HepG2 (cell line): Measurements from ENCODE around the gene HLCS. TPM values are rescaled to one million over a fixed set of nuclear protein-coding genes. Genes with fewer than 3 reads are reported as not detected.

Experiments
- ATAC-seq: fragments of 200-7000 bp; cut with Tn5 transposase; 3 replicates; pipeline ENCODE4 v1.9.1; 2020; ENCODE audit warnings: mild to moderate bottlenecking, moderate library complexity
- BruUV-seq: library from RNA; stranded (reverse); fragments of 400-500 nt; replicated peaks from 2 replicates; lab custom pipeline; 2021; lab: Mats Ljungman, UMichigan
- CTCF ChIA-PET: fragments of 300-600 bp; formaldehyde crosslinking; extraction: SDS; loops from one replicate; lab custom pipeline; 2021; ENCODE audit warnings: low total read pairs, inconsistent platforms, low intra/inter-chr PET ratio; lab: Yijun Ruan, JAX
- POLR2A ChIA-PET: fragments of 350-600 bp; sonication (Branson Sonifier 250); formaldehyde crosslinking; loops from one replicate; lab custom pipeline; 2020; ENCODE audit warnings: antibody characterized with exemption, inconsistent platforms; lab: Yijun Ruan, JAX
- DNase-seq: peaks from one replicate; pipeline ENCODE4 v3.0.0-alpha.2; 2015; ENCODE audit warnings: low spot score
- FAIRE-seq: peaks from 3 replicates; lab custom pipeline; 2011; peaks lifted over from hg19 to GRCh38; lab: Jason Lieb, UNC
- H2AFZ ChIP-seq: one replicate; pipeline ENCODE4 v1.6.1; 2011; ENCODE audit warnings: low read length, inconsistent platforms
- H3K27ac ChIP-seq: fragments of 300-600 bp; 3 replicates; pipeline ENCODE4 v1.8.0; 2011; ENCODE audit warnings: mixed run types, mild to moderate bottlenecking, mixed read lengths, low read length, inconsistent platforms; ENCODE audit not compliant: insufficient read depth; ENCODE audit errors: extremely low read length
- H3K27me3 ChIP-seq, 2 experiments: fragments of 200-600 bp in 1 of 2; 2 replicates in 1 of 2; 3 replicates in 1 of 2; pipeline versions ENCODE4 v1.6.0 to v1.8.0; 2011; ENCODE audit warnings: low read length in 2 of 2, mild to moderate bottlenecking in 2 of 2, moderate library complexity in 2 of 2, inconsistent platforms in 1 of 2; ENCODE audit not compliant: insufficient read depth in 2 of 2, control insufficient read depth in 1 of 2
- H3K36me3 ChIP-seq, 2 experiments: fragments of 200-600 bp in 1 of 2; replicated peaks in 1 of 2; 2 replicates in 1 of 2; 3 replicates in 1 of 2; pipeline versions ENCODE4 v1.5.1 to v1.8.0; 2011; ENCODE audit warnings: low read length in 2 of 2, inconsistent platforms in 1 of 2; ENCODE audit not compliant: insufficient read depth in 2 of 2, control insufficient read depth in 1 of 2
- H3K4me1 ChIP-seq: 2 replicates; pipeline ENCODE4 v1.5.1; 2012; ENCODE audit warnings: low read length, inconsistent platforms; ENCODE audit not compliant: insufficient read depth
- H3K4me2 ChIP-seq: 2 replicates; pipeline ENCODE4 v1.6.0; 2011; ENCODE audit warnings: low read depth, low read length, inconsistent platforms
- H3K4me3 ChIP-seq, 3 experiments: fragments of 200-600 bp in 1 of 3; sonication (generic), shearing (Covaris generic) in 1 of 3; replicated peaks in 1 of 3; 2 replicates each; pipeline ENCODE4 v1.5.1; 2011 to 2016; ENCODE audit warnings: low read length in 3 of 3, inconsistent platforms in 2 of 3, low read depth in 2 of 3, mild to moderate bottlenecking in 2 of 3, control low read depth in 1 of 3, mixed read lengths in 1 of 3; ENCODE audit not compliant: insufficient read depth in 1 of 3
- H3K79me2 ChIP-seq: one replicate; pipeline ENCODE4 v1.6.1; 2011; ENCODE audit warnings: low read length, inconsistent platforms; ENCODE audit not compliant: insufficient read depth
- H3K9ac ChIP-seq: 2 replicates; pipeline ENCODE4 v1.6.0; 2011; ENCODE audit warnings: mild to moderate bottlenecking, low read depth, low read length, inconsistent platforms; ENCODE audit not compliant: insufficient read depth
- H3K9me3 ChIP-seq: 2 replicates; pipeline ENCODE4 v1.5.1; 2012; ENCODE audit warnings: mild to moderate bottlenecking, low read length
- H4K20me1 ChIP-seq: 2 replicates; pipeline ENCODE4 v1.6.0; 2011; ENCODE audit warnings: inconsistent platforms, mild to moderate bottlenecking, low read length, moderate library complexity; ENCODE audit not compliant: insufficient read depth
- AGO1 ChIP-seq: fragments of 200-400 bp; formaldehyde crosslinking; IDR thresholded peaks from 2 replicates; pipeline ENCODE4 v1.6.1; 2017; ENCODE audit warnings: mild to moderate bottlenecking, low read depth, low read length, moderate library complexity; ENCODE audit not compliant: poor library complexity, severe bottlenecking
- AGO2 ChIP-seq: fragments of 200-400 bp; formaldehyde crosslinking; optimal IDR thresholded peaks from 2 replicates; pipeline ENCODE3; 2017; ENCODE audit warnings: mild to moderate bottlenecking, low read depth, low read length, moderate library complexity
- CEBPB ChIP-seq: IDR thresholded peaks from 2 replicates; pipeline ENCODE4 v1.6.1; 2011; ENCODE audit warnings: low read depth, low read length, improper control_type of control experiment, borderline replicate concordance
- CEBPG ChIP-seq: IDR thresholded peaks from 2 replicates; pipeline ENCODE4 v1.6.1; 2016
- GABPA ChIP-seq, 2 experiments: IDR thresholded peaks; 2 replicates each; pipeline ENCODE4 v1.6.1; 2011 to 2016; ENCODE audit warnings: low read depth in 2 of 2, low read length in 1 of 2, missing biosample characterization in 1 of 2, missing genetic modification characterization in 1 of 2
- MAFK ChIP-seq, 2 experiments: IDR thresholded peaks in 1 of 2; conservative IDR thresholded peaks in 1 of 2; 2 replicates each; pipeline ENCODE4 v1.6.1; 2011; ENCODE audit warnings: improper control_type of control experiment in 2 of 2, low read length in 2 of 2
- MIER3 ChIP-seq: IDR thresholded peaks from 2 replicates; pipeline ENCODE4 v1.6.1; 2016; ENCODE audit warnings: missing compliant biosample characterization, borderline replicate concordance
- NR2F6 ChIP-seq, 2 experiments: IDR thresholded peaks; 2 replicates each; pipeline ENCODE4 v1.6.1; 2016; ENCODE audit warnings: antibody characterized with exemption in 1 of 2, mild to moderate bottlenecking in 1 of 2
- RAD21 ChIP-seq: fragments of 450-650 bp; formaldehyde crosslinking; IDR thresholded peaks from 2 replicates; pipeline ENCODE4 v1.5.0; 2020; ENCODE audit warnings: mild to moderate bottlenecking
- RFXAP ChIP-seq: sonication (generic); formaldehyde crosslinking; IDR thresholded peaks from 2 replicates; pipeline ENCODE4 v1.4.0; 2020; ENCODE audit warnings: missing genetic modification reagents, borderline replicate concordance
- SMC3 ChIP-seq: IDR thresholded peaks from 2 replicates; pipeline ENCODE4 v1.6.1; 2011; ENCODE audit warnings: low read length, improper control_type of control experiment
- SNRNP70 ChIP-seq: fragments of 200-400 bp; formaldehyde crosslinking; IDR thresholded peaks from 2 replicates; pipeline ENCODE4 v1.6.1; 2017; ENCODE audit warnings: mild to moderate bottlenecking, low read depth, low read length, moderate library complexity
- STAG1 ChIP-seq: sonication (generic); formaldehyde crosslinking; IDR thresholded peaks from 2 replicates; pipeline ENCODE4 v1.4.0; 2020; ENCODE audit warnings: missing genetic modification reagents
- ZNF12 ChIP-seq: sonication (generic); formaldehyde crosslinking; IDR thresholded peaks from 2 replicates; pipeline ENCODE4 v1.5.0; 2020; ENCODE audit warnings: missing genetic modification reagents
- WGBS: methylation state at CpG from one replicate; pipeline ENCODE4 v1.1.6; 2017; ENCODE audit warnings: low lambda C conversion rate; 5-methylcytosine and 5-hydroxymethylcytosine counted together
- in situ Hi-C: cut with HindIII; loops from 2 replicates; pipeline ENCODE4 v1.10.0; 2017; ENCODE audit warnings: low pct_unique_long_range_greater_than_20kb; ENCODE audit not compliant: extremely low pct_ligation_motif_present
- intact Hi-C: fragments of 100-400 bp; cut with micrococcal nuclease; formaldehyde crosslinking; loops from one replicate; pipeline ENCODE4 v1.10.0; 2022; ENCODE audit not compliant: unreplicated experiment
- polyA plus RNA-seq, 8 experiments: library from polyadenylated mRNA; depleted of rRNA in 3 of 8; stranded (reverse) in 7 of 8; unstranded in 1 of 8; fragments of >200 nt; fragmentation: Illumina TruSeq in 4 of 8; extraction: Trizol in 4 of 8; gene quantifications; 2 replicates each; pipeline versions ENCODE4 v1.2.1 to v1.2.3, GENCODE V29; 2011 to 2016; ENCODE audit warnings: low read depth in 4 of 8, missing spikeins in 1 of 8, mixed read lengths in 1 of 8; ENCODE audit not compliant: insufficient read depth in 1 of 8
- total RNA-seq, 5 experiments: library from RNA; depleted of rRNA; stranded (reverse); fragments of >200 nt; fragmentation: Illumina TruSeq; extraction: Trizol; gene quantifications; 2 replicates each; pipeline ENCODE4 v1.2.3, GENCODE V29; 2016; ENCODE audit warnings: low read depth in 1 of 5
- TF ChIP-seq, protein P1 (sequence below): IDR thresholded peaks from 2 replicates; pipeline ENCODE4 v1.6.1; 2012; ENCODE audit warnings: low read depth, low read length, improper control_type of control experiment
- TF ChIP-seq, protein P2 (sequence below): sonication (generic); formaldehyde crosslinking; IDR thresholded peaks from 2 replicates; pipeline ENCODE4 v1.5.0; 2020; ENCODE audit warnings: mild to moderate bottlenecking, missing genetic modification reagents, moderate library complexity
- TF ChIP-seq, protein P3 (sequence below): sonication (generic); formaldehyde crosslinking; IDR thresholded peaks from 2 replicates; pipeline ENCODE4 v1.4.0; 2020; ENCODE audit warnings: mild to moderate bottlenecking, missing genetic modification reagents

The HLCS gene
- total and polyA plus RNA-seq, 2 of the 13 experiments (the other 11 are each of a cell fraction or from before 2014, with no cell fraction given), result 7.9 to 12.3 TPM

DNA sequence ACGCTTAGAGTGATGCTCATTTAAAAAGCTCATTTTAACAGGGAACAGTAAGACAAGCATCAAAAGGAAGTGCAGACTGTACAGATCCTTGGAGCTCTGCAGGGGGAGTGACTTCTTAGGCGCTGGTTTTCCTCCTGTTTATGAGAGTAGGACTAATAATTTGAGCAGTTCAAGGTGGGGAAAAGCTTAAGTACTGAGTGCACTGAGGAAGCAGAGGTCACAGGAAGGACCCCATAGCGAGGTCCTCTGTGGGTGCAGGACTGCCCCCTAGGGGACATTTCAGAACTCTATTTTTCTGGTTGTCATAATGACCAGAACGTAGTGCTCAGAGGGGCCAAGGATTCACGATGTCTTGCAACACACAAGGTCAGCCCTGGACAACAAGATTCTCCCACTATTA lies 112.1 kb downstream of the HLCS start:
- peak; percentile 73 for ATAC-seq

More for the DNA sequence above, 112.1 kb downstream of the HLCS start:
- Histone ChIP-seq H3K27ac (no peak overlapping the region), H3K4me3 (no peak overlapping the region), H3K27me3 (no peaks in the 10 kb centered on the region), H3K79me2 (no peaks in the 10 kb centered on the region), H3K9ac (no peak overlapping the region), H3K4me1 (peaks cover 36% of the 10 kb centered on the region), H3K36me3 (no peaks in the 10 kb centered on the region), H2AFZ (no peak overlapping the region)
- FAIRE-seq (peak; percentile 49), DNase-seq (peak; percentile 52)
- in situ Hi-C loops (no loop called here), intact Hi-C loops (loop anchor here (10.0 kb wide), 1 partner anchor 220 kb away; no protein-coding TSS in a partner anchor)
- ChIA-PET POLR2A (no interaction called here), CTCF (interaction anchor here (0.9 to 1.2 kb wide), 3 partner anchors 73 to 224 kb away, joined by 3 to 4 read pairs (median 3); no protein-coding TSS in a partner anchor)
- no TSS peak for BruUV-seq
- WGBS, result 61% methylated on average over 5 of the region's 5 CpGs
- TF ChIP-seq SMC3, result peak; percentile 59
- TF ChIP-seq RAD21 (CRISPR knock-in tag), result peak; percentile 38; the same call in 1 of the 2 replicates
- no peak for TF ChIP-seq GABPA (IDR thresholded peaks at IDR 0.05; ENCODE audit: low read depth, low read length)
- TF ChIP-seq GABPA (CRISPR knock-in tag; IDR thresholded peaks at IDR 0.05; ENCODE audit: low read depth), result no peak
- TF ChIP-seq SNRNP70, result no peak
- TF ChIP-seq, protein P1, sequence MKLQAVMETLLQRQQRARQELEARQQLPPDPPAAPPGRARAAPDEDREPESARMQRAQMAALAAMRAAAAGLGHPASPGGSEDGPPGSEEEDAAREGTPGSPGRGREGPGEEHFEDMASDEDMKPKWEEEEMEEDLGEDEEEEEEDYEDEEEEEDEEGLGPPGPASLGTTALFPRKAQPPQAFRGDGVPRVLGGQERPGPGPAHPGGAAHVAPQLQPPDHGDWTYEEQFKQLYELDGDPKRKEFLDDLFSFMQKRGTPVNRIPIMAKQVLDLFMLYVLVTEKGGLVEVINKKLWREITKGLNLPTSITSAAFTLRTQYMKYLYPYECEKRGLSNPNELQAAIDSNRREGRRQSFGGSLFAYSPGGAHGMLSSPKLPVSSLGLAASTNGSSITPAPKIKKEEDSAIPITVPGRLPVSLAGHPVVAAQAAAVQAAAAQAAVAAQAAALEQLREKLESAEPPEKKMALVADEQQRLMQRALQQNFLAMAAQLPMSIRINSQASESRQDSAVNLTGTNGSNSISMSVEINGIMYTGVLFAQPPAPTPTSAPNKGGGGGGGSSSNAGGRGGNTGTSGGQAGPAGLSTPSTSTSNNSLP, result no peak
- no peak for TF ChIP-seq MAFK (conservative IDR thresholded peaks at IDR 0.05 in 1 of 2, IDR thresholded peaks at IDR 0.05 in 1 of 2; ENCODE audit: low read length in 2 of 2)
- no peak for TF ChIP-seq RFXAP (CRISPR knock-in tag)
- TF ChIP-seq AGO2, result no peak
- TF ChIP-seq, protein P2, sequence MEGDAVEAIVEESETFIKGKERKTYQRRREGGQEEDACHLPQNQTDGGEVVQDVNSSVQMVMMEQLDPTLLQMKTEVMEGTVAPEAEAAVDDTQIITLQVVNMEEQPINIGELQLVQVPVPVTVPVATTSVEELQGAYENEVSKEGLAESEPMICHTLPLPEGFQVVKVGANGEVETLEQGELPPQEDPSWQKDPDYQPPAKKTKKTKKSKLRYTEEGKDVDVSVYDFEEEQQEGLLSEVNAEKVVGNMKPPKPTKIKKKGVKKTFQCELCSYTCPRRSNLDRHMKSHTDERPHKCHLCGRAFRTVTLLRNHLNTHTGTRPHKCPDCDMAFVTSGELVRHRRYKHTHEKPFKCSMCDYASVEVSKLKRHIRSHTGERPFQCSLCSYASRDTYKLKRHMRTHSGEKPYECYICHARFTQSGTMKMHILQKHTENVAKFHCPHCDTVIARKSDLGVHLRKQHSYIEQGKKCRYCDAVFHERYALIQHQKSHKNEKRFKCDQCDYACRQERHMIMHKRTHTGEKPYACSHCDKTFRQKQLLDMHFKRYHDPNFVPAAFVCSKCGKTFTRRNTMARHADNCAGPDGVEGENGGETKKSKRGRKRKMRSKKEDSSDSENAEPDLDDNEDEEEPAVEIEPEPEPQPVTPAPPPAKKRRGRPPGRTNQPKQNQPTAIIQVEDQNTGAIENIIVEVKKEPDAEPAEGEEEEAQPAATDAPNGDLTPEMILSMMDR (CRISPR knock-in tag), result peak; percentile 81
- TF ChIP-seq CEBPB, result peak; percentile 27; the same call in 1 of the 2 replicates
- no peak for TF ChIP-seq AGO1
- peak; percentile 66 for TF ChIP-seq NR2F6 (IDR thresholded peaks at IDR 0.05)
- TF ChIP-seq NR2F6 (CRISPR knock-in tag; IDR thresholded peaks at IDR 0.05), result peak; percentile 67
- TF ChIP-seq ZNF12 (CRISPR knock-in tag), result no peak
- peak; percentile 70 for TF ChIP-seq STAG1 (CRISPR knock-in tag)
- TF ChIP-seq MIER3 (CRISPR knock-in tag), result no peak
- TF ChIP-seq CEBPG (CRISPR knock-in tag), result 0 out of 2 replicates have a peak, but pooled peaks have one; percentile 11
- TF ChIP-seq, protein P3, sequence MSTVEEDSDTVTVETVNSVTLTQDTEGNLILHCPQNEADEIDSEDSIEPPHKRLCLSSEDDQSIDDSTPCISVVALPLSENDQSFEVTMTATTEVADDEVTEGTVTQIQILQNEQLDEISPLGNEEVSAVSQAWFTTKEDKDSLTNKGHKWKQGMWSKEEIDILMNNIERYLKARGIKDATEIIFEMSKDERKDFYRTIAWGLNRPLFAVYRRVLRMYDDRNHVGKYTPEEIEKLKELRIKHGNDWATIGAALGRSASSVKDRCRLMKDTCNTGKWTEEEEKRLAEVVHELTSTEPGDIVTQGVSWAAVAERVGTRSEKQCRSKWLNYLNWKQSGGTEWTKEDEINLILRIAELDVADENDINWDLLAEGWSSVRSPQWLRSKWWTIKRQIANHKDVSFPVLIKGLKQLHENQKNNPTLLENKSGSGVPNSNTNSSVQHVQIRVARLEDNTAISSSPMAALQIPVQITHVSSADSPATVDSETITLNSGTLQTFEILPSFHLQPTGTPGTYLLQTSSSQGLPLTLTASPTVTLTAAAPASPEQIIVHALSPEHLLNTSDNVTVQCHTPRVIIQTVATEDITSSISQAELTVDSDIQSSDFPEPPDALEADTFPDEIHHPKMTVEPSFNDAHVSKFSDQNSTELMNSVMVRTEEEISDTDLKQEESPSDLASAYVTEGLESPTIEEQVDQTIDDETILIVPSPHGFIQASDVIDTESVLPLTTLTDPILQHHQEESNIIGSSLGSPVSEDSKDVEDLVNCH (CRISPR knock-in tag), result no peak
- TF ChIP-seq, all 625 proteins: peak for 7
- Histone ChIP-seq H4K20me1 (no peaks in the 10 kb centered on the region), H3K4me2 (no peak overlapping the region), H3K9me3 (no peaks in the 10 kb centered on the region)
